Heart left ventricle (tissue), 13 donors: ENCODE data around the gene ATP9B.

Experiments used
- CTCF ChIP-seq, 12 donors: fragments of 200-600 bp; sonication (generic) in 4 of 12; IDR thresholded peaks; one replicate each; pipeline versions ENCODE4 v1.5.0 to v1.8.0; 2018 to 2022; ENCODE audit warnings: antibody characterized with exemption in 12 of 12, mild to moderate bottlenecking in 5 of 12
- POLR2A ChIP-seq, 2 donors: fragments of 450-650 bp; IDR thresholded peaks; one replicate each; pipeline ENCODE4 v1.6.1; 2017; ENCODE audit warnings: antibody characterized with exemption in 2 of 2, mild to moderate bottlenecking in 2 of 2, moderate library complexity in 2 of 2
- donor health status: ischemic (EF 13 %, LVEDD 7.1; RV severe dilation, severe dysfunction).
- donor health status: DM: no; HTN: yes; CAD: no.
- donor health status: DM: no; HTN: no; CAD: no.
- donor health status: ischemic (EF 25% LVEDD 6.9; RV normal size, moderate dysfunction).
- donor health status: ischemic (EF 25% LVEDD 5.7; RV mildly dilated, moderate dysfunction).
- donor health status: ischemic (EF 35%, LVEDD 5.7; RV mildly dilated, moderate dysfunction).
- donor health status: nonischemic (EF 11% LVEDD 7.7; RV severe dilation, severe dysfunction).
- donor health status: DM: yes; HTN: yes; CAD: no.
- donor health status: PGD.
- donor health status: ischemic (EF 29% LVEDD 5.4; RV normal size, mild dysfunction).
- donor health status: nonischemic (EF 23%, LVEDD 6.1; RV moderate dilation, normal function).

DNA sequence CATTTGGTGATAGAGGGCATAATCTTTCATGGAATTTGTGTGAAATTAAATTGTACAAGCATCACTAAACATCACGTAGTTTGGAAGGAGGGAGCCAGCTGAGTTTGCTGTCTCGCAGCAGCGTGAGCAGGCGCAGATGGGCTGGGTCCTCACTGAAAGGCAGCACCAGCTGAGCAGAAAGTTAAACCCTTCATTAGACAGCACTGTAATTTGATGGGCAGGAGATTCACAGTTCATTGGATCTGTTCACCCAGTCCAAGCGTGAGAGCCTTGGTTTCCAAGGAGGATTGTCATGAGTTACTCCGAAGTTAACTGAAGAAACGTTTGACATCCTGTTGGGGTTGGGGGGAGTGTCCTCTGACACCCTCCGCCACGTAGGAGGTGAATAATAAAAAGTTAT, 236.7 kb downstream of the ATP9B start:
- TF ChIP-seq CTCF (IDR thresholded peaks at IDR 0.05) = no peak
- no peak for TF ChIP-seq POLR2A (IDR thresholded peaks at IDR 0.05)
